ENCODE data around the gene TBC1D20. TPM values are rescaled to one million over a fixed set of nuclear protein-coding genes. Genes with fewer than 3 reads are reported as not detected.
A peak's percentile ranks its signal among the peaks of the same experiment; 100 is the strongest.

The TBC1D20 gene
- total and polyA plus RNA-seq, 3 experiments from 2014 or later: 24.6 to 28.6 (median 25.0) TPM

DNA sequence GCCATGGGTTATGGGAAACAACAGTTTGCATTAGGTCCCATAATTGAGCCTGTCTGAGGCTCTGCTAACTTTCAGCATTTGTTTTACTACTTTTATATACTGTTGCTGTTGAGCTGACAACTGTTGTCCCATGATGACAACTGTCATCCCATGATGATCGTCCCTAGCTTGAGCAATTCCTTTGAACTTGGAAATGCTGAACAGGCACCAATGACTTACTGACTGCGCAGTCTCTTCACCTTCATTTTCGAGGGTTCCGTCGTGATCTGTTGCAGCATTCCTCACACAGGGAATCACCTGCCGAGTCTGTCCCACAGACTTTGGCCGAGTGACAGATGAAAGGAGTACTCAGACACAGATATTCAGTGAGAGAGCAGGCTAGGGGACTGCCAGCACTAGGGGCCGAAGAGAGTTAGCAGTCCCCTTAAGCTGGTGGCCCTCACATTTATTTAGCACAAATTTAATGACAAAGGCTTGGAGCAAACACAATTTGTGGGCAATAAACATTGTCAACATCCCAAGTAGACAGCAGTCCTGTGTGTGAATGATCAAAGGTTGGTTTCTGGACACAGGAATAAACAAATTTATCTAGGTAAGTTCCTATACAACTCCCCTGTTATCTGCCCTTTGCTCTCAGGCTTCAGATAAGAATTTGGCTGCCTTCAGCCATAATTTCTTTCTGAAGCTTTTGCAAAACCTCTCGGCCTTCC lies 10.0 kb upstream of the TBC1D20 start:
- Histone ChIP-seq H3K9me3 (ENCODE audit: low read length) (peaks cover 4% of the 10 kb centered on the region), H3K4me1 (ENCODE audit: insufficient read depth, low read length) (no peaks in the 10 kb centered on the region), H3K4me3 (ENCODE audit: low read length) (no peak overlapping the region), H3K27ac (ENCODE audit: low read depth, low read length) (no peak overlapping the region), H3K36me3 (ENCODE audit: insufficient read depth, low read length) (no peaks in the 10 kb centered on the region), H3K27me3 (ENCODE audit: insufficient read depth, low read length, poor library complexity, severe bottlenecking) (no peaks in the 10 kb centered on the region)
- no peak overlapping the region for H3K4me3 Mint-ChIP-seq
- no peak for DNase-seq
- CTCF ChIA-PET: interaction anchor here (0.6 to 2.3 kb wide), 2 partner anchors 118 to 203 kb away, joined by 3 to 5 read pairs; no protein-coding TSS in a partner anchor
- peak overlapping the region in 1 of 8 donors; percentile 76 for H3K27ac Mint-ChIP-seq
- H3K4me1 Mint-ChIP-seq: peaks cover 0 to 4% (median 3%) of the 10 kb centered on the region in 3 donors
- peaks cover 0 to 5% (median 5%) of the 10 kb centered on the region in 3 donors for H3K36me3 Mint-ChIP-seq
- POLR2A ChIA-PET: no interaction called here
- H3K27me3 Mint-ChIP-seq: peaks cover 6 to 20% of the 10 kb centered on the region in 2 donors
- peaks cover 0 to 11% (median 5%) of the 10 kb centered on the region in 5 donors for H3K9me3 Mint-ChIP-seq

DNA sequence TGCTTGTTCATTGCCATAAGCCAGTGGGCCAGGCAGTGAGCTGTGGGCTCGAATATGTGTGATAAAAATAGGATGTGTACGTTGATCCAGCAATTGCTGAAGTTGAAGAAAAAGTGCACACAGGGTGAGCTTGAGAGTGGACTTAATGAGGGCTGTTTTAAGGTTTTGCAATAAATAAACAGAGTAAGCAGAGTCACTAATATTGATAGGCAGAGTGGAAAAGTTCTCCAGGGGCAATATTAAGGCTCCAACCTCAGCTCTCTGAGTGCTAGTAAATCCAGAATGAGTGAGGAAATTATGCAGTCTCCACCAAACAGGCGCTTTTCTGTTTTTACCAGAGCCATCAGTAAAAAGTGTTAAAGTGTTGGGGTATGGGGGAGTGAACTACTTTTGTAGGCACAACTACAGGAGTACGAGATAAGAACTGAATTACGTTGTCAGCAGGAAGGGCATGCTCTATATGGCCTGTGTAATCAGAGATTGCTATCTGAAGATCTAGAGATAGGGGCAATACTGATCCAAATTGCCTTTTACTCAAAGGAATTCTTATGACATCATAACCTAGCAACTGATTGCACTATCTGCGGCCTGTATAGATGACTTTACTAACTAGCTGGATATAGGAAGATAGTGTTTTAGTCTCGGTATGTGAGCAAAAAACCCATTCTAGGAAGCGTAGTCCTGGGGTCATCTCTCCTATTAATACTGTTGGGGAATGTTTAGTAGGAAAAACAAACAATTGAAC lies 7.6 kb upstream of the TBC1D20 start:
- Histone ChIP-seq H3K27me3 (ENCODE audit: insufficient read depth, low read length, poor library complexity, severe bottlenecking) (no peaks in the 10 kb centered on the region), H3K4me3 (ENCODE audit: low read length) (no peak overlapping the region), H3K9me3 (ENCODE audit: low read length) (peaks cover 4% of the 10 kb centered on the region), H3K36me3 (ENCODE audit: insufficient read depth, low read length) (no peaks in the 10 kb centered on the region), H3K4me1 (ENCODE audit: insufficient read depth, low read length) (no peaks in the 10 kb centered on the region), H3K27ac (ENCODE audit: low read depth, low read length) (no peak overlapping the region)
- no peak overlapping the region for H3K4me3 Mint-ChIP-seq
- H3K27ac Mint-ChIP-seq: no peak overlapping the region
- peaks cover 0 to 11% (median 5%) of the 10 kb centered on the region in 5 donors for H3K9me3 Mint-ChIP-seq
- H3K36me3 Mint-ChIP-seq: peaks cover 0 to 5% (median 2%) of the 10 kb centered on the region in 3 donors
- H3K4me1 Mint-ChIP-seq: peaks cover 0 to 4% (median 3%) of the 10 kb centered on the region in 3 donors
- CTCF ChIA-PET: interaction anchor here (1.2 kb wide), 1 partner anchor 115 kb away, joined by 4 read pairs; no protein-coding TSS in a partner anchor
- DNase-seq: no peak
- peaks cover 6 to 20% of the 10 kb centered on the region in 2 donors for H3K27me3 Mint-ChIP-seq
- POLR2A ChIA-PET: no interaction called here

DNA sequence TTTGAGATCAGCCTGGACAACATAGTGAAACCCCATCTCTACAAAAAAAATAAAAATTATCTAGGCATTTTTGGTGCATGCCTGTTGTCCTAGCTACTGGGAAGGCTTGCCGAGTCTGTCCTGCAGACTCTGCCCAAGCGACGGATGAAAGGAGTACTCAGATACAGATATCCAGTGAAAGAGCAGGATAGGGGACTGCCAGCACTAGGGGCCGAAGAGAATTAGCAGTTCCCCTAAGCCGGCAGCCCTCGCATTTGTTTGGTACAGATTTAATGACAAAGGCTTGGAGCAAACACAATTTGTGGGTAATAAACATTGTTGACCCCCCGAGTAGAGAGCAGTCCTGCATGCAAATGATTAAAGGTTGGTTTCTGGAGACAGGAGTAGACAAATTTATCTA lies 5.4 kb upstream of the TBC1D20 start:
- Mint-ChIP-seq H3K9me3 (peaks cover 0 to 11% (median 5%) of the 10 kb centered on the region in 5 donors), H3K4me1 (peaks cover 5 to 6% (median 6%) of the 10 kb centered on the region in 3 donors), H3K36me3 (no peaks in the 10 kb centered on the region), H3K27me3 (peaks cover 6 to 20% of the 10 kb centered on the region in 2 donors), H3K4me3 (no peak overlapping the region), H3K27ac (no peak overlapping the region)
- no peaks in the 10 kb centered on the region for H3K36me3 ChIP-seq (ENCODE audit: insufficient read depth, low read length)
- H3K27ac ChIP-seq (ENCODE audit: low read depth, low read length): no peak overlapping the region
- ChIA-PET CTCF (interaction anchor here (1.7 kb wide), 1 partner anchor 61 kb away, joined by 4 read pairs; no protein-coding TSS in a partner anchor), POLR2A (no interaction called here)
- H3K4me3 ChIP-seq (ENCODE audit: low read length): no peak overlapping the region
- no peaks in the 10 kb centered on the region for H3K27me3 ChIP-seq (ENCODE audit: insufficient read depth, low read length, poor library complexity, severe bottlenecking)
- DNase-seq: no peak
- peaks cover 4% of the 10 kb centered on the region for H3K9me3 ChIP-seq (ENCODE audit: low read length)
- peaks cover 6% of the 10 kb centered on the region for H3K4me1 ChIP-seq (ENCODE audit: insufficient read depth, low read length)

DNA sequence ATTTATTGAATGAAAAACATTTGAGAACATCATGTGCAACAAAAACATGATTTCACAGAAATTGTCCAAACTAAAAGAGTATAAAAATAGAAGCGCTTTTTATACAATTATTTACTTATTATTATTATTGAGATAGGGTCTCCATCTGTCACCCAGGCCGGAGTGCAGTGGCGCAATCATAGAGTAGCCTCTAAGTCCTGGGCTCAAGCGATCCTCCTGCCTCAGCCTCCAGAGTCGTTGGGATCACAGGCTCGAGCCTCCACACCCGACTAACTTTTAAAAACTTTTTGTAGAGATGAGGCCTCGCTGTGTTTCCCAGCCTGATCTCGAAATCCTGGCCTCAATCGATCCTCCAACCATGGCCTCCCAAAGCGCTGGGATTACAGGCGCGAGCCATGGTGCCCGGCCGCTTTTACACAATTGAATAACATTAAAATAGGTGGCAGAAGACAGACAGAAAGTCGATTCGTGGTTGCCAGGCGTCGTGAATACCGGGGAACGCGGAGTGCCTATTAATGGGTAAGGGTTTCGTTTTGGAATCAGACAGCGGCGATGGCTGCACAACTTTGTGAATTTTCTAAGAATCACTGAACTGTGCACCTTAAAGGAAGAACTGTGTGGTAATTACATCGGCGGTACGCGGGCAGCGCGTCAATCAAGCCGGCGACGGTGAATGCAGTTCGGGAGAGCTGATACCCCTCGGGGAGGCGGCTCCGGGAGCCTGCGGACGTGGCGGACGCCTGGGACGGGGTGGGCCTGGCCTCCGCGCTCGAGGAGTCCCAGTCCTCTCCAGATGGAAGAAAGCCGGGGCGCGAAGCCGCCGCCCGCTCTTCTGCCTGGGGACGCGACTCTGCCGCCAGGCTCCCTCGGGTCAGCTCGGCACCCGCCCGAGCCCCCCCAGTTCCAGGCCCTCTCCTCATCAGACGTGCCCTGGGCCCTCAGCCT lies 807 bp downstream of the TBC1D20 start:
- no peaks in the 10 kb centered on the region for H3K9me3 ChIP-seq (ENCODE audit: low read length)
- Mint-ChIP-seq H3K9me3 (no peaks in the 10 kb centered on the region), H3K4me3 (peak overlapping the region; percentile 93 to 99 (median 94)), H3K27ac (peak overlapping the region; percentile 88 to 99 (median 97)), H3K27me3 (no peaks in the 10 kb centered on the region), H3K36me3 (peaks cover 0 to 9% (median 2%) of the 10 kb centered on the region in 3 donors), H3K4me1 (peaks cover 39 to 53% (median 51%) of the 10 kb centered on the region in 3 donors)
- CTCF ChIA-PET: interaction anchor here (1.0 to 1.4 kb wide), 3 partner anchors 23 to 191 kb away, joined by 3 to 5 read pairs (median 4); no protein-coding TSS in a partner anchor
- no peaks in the 10 kb centered on the region for H3K36me3 ChIP-seq (ENCODE audit: insufficient read depth, low read length)
- H3K27ac ChIP-seq (ENCODE audit: low read depth, low read length): peak overlapping the region; percentile 72
- no peaks in the 10 kb centered on the region for H3K27me3 ChIP-seq (ENCODE audit: insufficient read depth, low read length, poor library complexity, severe bottlenecking)
- POLR2A ChIA-PET: interaction anchor here (1.0 kb wide), 1 partner anchor 81 kb away, joined by 3 read pairs; the partner anchor contains the start of gene TRIB3
- peak overlapping the region; percentile 74 for H3K4me3 ChIP-seq (ENCODE audit: low read length)
- H3K4me1 ChIP-seq (ENCODE audit: insufficient read depth, low read length): peaks cover 37% of the 10 kb centered on the region
- peak in 4 of 5 donors; percentile 38 to 66 (median 56) for DNase-seq

DNA sequence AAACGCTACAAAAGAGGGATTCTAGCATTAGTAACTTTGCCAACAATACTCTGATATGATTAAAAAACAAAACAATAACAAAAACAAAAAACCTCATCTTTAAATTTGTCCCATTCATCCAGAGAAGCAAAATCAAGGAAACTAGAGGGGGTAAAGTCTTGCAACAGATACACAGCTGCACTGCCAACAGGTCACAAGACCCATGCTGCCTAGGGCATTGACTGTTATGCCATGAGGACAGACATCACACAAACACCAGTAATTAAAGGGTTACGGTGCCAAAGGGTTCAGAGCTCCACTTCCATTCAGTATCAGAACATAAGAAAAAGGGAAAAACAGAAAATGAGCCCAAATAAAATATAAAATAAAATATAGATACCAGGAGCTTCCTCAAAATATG lies 1.6 kb downstream of the TBC1D20 start:
- Histone ChIP-seq H3K4me1 (ENCODE audit: insufficient read depth, low read length) (peaks cover 37% of the 10 kb centered on the region), H3K9me3 (ENCODE audit: low read length) (no peaks in the 10 kb centered on the region), H3K27ac (ENCODE audit: low read depth, low read length) (peak overlapping the region; percentile 3), H3K4me3 (ENCODE audit: low read length) (no peak overlapping the region), H3K27me3 (ENCODE audit: insufficient read depth, low read length, poor library complexity, severe bottlenecking) (no peaks in the 10 kb centered on the region), H3K36me3 (ENCODE audit: insufficient read depth, low read length) (no peaks in the 10 kb centered on the region)
- Mint-ChIP-seq H3K4me3 (peak overlapping the region; percentile 74 to 99 (median 94)), H3K36me3 (peaks cover 0 to 12% (median 2%) of the 10 kb centered on the region in 3 donors), H3K27ac (peak overlapping the region in 7 of 8 donors; percentile 43 to 97 (median 57)), H3K4me1 (peaks cover 42 to 59% (median 56%) of the 10 kb centered on the region in 3 donors), H3K9me3 (no peaks in the 10 kb centered on the region), H3K27me3 (no peaks in the 10 kb centered on the region)
- ChIA-PET CTCF (no interaction called here), POLR2A (interaction anchor here (1.0 kb wide), 1 partner anchor 80 kb away, joined by 3 read pairs; the partner anchor contains the start of gene TRIB3)
- DNase-seq: no peak

DNA sequence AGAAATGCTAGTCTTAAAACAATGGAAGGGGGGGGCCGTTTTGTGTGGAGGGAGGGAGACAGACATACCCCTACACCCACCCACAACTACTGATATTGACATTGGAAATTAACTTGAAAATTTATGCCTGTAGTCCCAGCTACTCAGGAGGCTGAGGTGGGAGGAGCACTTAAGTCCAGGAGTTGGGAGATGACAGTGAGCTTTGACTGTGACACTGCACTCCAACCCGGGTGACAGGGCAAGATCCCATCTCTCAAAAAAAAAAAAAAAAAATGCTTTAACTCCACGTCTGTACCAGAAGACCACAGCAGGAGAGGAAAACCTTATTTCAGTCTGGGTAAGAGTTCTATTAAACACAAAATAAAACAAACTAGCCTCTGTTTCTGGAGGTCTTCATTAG lies 2.2 kb downstream of the TBC1D20 start:
- Mint-ChIP-seq H3K4me3 (peak overlapping the region; percentile 74 to 99 (median 94)), H3K4me1 (peaks cover 42 to 59% (median 57%) of the 10 kb centered on the region in 3 donors)
- POLR2A ChIA-PET: interaction anchor here (1.0 kb wide), 1 partner anchor 80 kb away, joined by 3 read pairs; the partner anchor contains the start of gene TRIB3

DNA sequence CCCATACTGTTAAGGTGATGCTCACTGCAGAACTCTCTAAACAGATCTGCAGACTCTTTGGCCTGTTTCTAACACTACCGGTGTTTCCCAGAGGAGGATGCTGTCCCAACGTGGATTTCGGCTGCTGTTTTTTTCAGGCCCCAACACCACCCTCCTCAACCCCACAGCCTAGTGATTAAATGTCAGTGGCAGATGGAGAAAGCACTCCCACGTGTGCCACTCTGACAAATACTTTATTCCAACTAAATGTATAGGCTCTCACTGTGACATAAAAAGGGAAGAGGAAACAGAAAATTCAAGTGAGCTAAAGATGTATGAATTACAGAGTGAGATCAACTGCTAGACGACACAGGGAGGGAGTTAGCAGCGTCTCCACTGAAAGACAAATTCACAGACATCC lies 3.6 kb downstream of the TBC1D20 start:
- no peaks in the 10 kb centered on the region for H3K9me3 ChIP-seq (ENCODE audit: low read length)
- H3K4me3 Mint-ChIP-seq: peak overlapping the region in 1 of 7 donors; percentile 82
- H3K4me1 Mint-ChIP-seq: peaks cover 44 to 65% (median 63%) of the 10 kb centered on the region in 3 donors
- no peaks in the 10 kb centered on the region for H3K9me3 Mint-ChIP-seq
- no peaks in the 10 kb centered on the region for H3K27me3 ChIP-seq (ENCODE audit: insufficient read depth, low read length, poor library complexity, severe bottlenecking)
- H3K27me3 Mint-ChIP-seq: no peaks in the 10 kb centered on the region
- H3K36me3 ChIP-seq (ENCODE audit: insufficient read depth, low read length): no peaks in the 10 kb centered on the region
- no peak overlapping the region for H3K4me3 ChIP-seq (ENCODE audit: low read length)
- ChIA-PET POLR2A (no interaction called here), CTCF (no interaction called here)
- H3K4me1 ChIP-seq (ENCODE audit: insufficient read depth, low read length): peaks cover 37% of the 10 kb centered on the region
- H3K27ac ChIP-seq (ENCODE audit: low read depth, low read length): no peak overlapping the region
- peak overlapping the region in 1 of 8 donors; percentile 60 for H3K27ac Mint-ChIP-seq
- peaks cover 0 to 12% (median 2%) of the 10 kb centered on the region in 3 donors for H3K36me3 Mint-ChIP-seq
- no peak for DNase-seq

More for the DNA sequence above, 2.2 kb downstream of the TBC1D20 start:
- Mint-ChIP-seq H3K27me3 (no peaks in the 10 kb centered on the region), H3K27ac (peak overlapping the region in 5 of 8 donors; percentile 6 to 97 (median 46)), H3K9me3 (no peaks in the 10 kb centered on the region), H3K36me3 (peaks cover 0 to 12% (median 2%) of the 10 kb centered on the region in 3 donors)
- Histone ChIP-seq H3K9me3 (ENCODE audit: low read length) (no peaks in the 10 kb centered on the region), H3K36me3 (ENCODE audit: insufficient read depth, low read length) (no peaks in the 10 kb centered on the region), H3K27ac (ENCODE audit: low read depth, low read length) (peak overlapping the region; percentile 3), H3K4me3 (ENCODE audit: low read length) (no peak overlapping the region), H3K4me1 (ENCODE audit: insufficient read depth, low read length) (peaks cover 37% of the 10 kb centered on the region), H3K27me3 (ENCODE audit: insufficient read depth, low read length, poor library complexity, severe bottlenecking) (no peaks in the 10 kb centered on the region)
- CTCF ChIA-PET: no interaction called here
- no peak for DNase-seq
